Activated effector memory CD4-positive, alpha-beta T cell treated with Interleukin-2 at 50 U/mL for 16 hours (primary cell): ENCODE measurements around the gene SDC4.

Experiments used
- DNase-seq: peaks from one replicate; pipeline ENCODE4 v3.0.0-alpha.2; 2020

Gene SDC4

DNA sequence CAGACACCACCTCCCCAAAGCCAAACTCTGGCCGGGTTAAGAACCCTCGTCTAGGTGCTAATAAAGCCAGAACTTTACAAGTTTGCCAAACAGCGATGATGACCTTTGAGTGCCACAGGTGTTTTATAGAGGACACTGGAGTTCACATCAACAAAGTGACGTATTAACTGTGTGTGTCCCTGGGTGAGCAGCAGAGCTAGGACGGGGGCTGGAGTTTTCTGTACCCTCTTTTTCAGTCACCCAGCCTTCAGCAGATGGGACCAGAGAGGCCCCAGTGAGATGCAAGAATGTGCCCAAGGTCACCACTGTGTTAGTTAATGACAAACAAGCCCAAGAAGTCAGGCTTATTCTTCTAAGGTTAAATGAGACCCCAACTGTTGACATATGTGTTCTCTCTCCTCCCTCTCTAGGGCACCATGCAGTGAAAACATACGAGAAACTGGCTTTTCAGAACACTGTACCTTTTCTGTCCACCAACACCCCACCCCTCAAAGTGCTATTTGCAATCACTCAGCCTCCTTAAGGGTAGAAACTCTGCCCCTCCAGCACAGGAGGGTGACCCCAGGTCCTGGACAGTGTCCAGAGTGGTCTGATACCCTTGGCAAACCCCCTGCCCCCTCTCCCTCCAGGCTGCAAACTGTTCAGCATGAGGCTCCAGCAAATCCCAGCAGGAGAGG lies 5.2 kb downstream of the SDC4 start:
- no peak for DNase-seq

DNA sequence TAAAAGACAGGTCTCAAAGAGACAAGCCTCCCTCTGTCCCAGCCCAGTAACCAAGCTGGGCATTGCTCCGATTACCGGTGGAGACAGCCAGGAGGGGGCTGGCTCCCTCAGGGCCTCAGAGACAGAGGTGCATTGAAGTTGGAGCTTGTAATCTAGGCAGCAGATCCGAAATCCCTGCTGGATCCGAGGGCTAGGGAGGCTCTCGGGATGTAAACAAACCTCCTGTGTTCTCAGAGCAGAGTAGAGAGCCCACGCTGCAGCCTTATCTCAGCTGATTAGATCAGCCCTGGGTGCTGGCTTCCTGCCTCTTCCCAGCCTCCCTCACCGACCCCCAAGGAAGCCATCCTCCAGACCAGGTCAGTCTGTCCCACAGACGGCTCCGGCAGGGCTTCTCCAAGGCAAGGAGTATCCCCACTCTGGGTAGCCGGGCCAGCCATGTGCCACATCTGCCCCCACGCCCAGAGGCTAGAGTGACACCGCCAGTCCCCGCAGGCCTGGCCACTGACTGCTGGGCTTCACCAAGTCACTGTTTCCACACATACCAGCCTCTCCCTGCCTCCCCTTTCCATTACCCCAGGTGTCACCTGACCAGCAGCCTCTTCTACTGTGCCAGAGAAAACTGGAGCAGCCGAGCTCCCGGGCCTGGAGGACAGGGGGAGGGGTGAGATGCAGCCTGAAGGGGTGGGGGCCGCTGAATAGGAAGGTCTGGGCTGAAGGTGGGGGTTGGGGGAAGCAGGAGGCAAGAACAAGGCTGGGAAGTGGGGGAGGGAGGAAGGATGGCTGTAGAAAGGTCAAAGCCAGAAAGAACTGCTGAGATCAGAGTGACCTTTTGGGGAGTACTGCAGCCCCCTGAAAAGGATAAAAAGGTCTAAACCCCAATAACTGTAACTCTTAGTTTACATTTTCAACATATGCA lies 6.0 kb downstream of the SDC4 start:
- DNase-seq: no peak

DNA sequence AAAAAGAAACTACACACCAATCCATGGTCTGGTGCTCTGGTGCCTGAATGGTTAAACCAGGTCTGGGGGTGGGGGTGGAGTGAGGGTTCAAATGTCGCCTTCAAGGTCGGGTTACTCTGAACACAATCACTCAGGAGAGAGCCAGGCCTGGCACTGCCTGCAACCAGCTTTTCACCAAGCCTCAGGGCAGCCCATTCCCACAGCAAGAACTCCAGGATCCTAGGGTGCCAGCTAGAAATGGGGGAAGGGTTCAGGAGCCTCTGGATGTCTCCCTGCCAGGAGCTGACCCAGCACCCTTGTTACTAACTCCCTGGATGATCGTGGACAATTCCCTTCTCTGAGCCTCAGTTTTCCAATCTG lies 6.7 kb downstream of the SDC4 start:
- DNase-seq: no peak

DNA sequence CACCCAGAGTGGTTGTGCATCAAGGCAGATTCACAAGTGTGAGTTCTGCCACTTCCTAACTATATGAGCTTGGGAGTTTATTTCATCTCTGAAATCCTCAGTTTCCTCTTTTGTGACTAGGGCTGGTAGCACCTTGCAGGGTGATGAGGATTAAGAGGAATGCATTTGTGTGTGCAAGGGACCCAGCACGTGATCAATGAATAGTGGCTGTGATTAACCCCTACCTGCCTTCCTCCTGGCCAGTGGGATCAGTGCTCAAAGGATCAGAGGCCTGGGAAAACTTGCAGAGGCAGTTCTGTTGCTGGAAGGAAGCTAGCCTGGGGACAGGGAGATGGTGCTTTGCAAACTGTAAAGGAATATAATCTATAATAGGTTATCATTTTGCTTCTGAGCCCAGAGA lies 7.3 kb downstream of the SDC4 start:
- no peak for DNase-seq

DNA sequence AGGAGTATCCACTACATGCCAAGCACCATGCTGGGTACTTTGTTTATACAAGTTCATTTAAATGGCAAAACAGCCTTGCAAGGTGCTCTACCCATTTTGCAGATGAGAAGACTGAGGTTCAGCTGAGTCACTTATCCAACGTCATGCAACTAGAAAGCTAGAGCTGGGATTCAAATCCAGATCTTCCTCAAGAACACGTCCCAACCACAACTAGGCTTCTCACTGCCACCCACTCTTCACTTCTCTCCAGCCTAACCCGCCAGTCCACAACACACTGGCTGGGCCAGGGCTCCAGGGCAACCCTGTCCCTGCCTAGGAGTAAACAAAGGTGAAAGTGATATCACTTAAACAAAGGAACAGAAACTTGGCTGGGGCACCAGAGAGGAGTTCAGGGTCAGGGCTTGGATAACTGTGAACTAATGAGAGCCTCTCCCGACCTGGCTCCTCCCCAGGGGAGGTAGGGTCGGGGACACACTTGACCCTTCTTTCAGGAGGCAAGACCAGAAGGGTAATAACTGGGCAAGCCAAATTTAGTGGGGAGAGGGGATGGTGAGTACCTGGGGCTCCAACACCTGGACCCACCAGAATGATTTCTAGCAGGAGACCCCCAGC lies 7.9 kb downstream of the SDC4 start:
- DNase-seq: no peak

DNA sequence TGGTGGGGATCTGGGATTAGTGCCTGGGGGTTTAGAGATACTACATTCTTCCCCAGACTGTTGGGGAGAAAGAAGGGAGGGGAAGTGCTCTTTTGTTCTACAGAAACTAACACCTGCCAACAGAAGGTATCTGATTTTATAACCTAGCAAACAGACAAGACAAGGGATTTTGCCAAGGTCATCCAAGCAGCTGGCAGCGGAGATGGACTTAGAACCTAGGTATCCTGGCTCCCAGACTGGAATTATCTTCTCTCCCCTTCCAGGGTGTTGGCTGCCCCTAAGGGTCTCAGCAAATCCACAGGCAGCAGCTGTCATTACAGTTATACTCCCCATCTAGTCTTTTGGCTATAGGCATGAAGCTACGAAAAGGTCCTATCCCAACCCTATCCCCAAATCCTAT lies 8.4 kb downstream of the SDC4 start:
- DNase-seq: no peak

DNA sequence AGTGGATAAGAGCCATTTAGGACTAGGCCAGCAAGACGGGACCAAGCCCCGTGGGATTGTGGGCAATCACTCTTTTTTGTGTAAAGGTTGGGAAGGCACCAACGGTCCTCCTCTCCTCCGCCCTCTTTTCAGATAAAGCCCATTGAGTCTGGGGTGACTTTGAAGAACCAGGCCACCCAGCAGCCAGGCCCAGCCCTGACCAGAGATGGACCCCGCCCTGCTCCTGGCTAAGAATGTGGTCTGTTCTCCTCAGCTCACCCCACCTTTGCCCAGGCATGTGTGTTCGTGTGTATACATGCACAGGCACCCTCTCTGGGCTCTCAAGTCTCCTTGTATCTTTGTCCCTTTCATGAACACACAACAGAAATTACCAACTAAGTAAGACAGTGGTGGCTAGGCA lies 9.1 kb downstream of the SDC4 start:
- DNase-seq: no peak

DNA sequence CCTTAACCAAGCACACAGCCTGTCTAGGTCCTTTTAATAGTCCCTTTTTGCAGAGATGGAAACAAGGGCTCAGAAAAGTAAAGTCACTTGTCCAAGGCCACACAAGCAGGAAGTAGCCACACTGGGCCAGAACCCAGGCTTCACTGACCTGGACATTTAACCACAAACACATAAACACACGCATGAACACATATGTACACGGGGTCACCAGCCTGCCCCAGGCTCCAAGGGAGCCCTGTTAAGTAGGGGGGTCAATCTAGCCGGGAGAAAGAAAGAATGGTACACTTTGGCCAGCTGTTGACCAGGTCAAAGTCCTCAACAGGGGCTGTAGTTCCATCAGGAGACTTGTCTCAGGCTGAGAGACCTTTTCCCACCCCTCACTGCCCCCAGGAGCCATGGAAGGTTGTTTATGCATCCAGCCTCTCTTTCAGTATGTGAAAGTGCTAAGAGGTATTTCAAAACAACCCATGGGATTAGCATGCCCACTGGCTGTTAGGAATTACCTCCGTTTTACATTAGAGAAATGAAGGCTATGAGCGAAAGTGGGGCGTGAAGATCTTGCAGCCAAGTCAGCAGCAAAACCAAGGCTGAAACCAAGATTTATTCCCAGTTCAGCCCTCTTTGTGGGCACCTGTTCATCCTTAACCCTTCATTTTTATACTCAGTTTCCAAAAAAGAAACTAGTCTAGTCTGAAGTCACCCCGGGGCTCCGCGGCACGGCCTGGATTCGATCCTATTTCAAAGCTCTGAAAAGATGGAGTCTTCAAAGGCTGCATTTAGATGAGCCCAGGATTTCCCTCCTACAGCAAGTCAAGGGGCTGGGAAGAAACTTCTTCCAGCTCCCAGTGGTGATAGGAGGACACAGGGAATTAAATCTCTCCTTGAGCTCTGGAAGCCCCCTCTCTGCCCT lies 9.8 kb downstream of the SDC4 start:
- no peak for DNase-seq

DNA sequence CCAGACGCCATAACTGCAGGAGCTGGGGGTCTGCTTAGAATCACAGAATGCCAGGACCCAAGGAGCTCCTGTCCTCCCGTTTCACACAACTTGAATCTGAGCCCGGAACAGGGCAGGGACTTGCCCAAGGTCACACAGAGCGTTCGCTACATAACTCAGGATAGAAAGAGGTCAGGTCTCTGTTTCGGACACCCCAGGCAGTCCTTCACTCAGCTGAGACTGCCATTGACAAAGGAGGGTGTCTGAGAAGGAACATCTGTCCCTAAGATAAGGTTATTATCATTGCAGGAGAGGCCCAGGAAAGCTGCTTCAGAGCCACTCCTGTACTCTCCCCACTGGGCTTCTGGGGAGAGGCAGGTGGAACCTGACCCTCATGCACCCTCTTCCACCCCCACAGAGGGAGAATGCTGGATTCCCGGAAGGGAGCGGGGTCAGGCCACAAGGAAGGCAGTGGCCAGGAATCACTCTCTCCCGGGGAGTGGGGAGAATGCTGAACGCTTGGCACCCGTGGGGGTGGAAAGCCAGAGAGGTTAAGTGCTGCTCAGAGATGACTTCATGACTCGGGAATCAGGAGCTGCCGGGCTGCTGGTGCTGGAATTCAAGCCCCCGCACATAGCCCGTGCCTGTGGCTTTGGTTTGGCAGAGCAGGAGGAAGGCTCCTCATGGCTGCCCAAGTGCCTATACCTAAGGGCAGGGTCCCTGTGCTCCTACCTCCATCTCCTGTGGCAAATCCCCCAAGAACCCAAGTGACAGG lies 10.7 kb downstream of the SDC4 start:
- DNase-seq: no peak

DNA sequence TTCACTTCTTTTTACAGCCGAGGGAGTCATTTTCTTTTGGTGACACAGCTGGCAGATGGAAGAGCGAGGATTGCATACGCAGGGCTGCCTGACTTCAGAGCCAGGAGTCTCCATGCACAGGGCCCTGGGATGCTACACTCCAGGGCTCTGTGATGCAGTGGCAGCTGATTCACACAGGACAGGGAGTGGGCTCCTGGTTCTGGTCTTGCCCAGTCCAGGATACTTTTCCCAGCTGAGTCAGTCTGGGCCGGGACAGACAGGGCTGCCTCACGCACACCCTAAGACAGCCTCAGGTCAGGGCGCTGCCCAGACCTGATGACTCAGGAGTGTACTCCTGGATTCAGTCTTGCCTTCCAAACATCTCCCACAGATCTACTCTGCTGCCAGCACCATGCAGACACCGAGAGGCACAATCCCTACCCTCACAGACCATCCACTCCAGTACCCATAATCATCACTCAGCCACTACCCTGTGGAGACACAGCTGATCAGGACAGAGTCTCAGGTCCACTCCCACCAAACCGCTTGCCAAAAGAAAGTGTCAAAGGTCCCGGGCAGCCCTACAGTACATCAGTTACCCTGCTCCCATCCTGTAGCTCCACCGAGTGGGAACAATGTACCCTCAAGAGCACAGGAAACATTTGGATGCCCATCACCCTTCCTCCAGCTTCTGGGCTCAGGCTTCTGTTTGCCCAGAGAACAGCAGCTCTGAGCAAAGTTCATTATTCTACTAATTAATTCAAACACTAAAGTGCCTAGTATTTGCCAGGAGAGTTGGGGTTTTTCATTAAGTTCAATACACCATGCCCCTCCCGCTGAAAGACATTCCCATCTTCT lies 11.5 kb downstream of the SDC4 start:
- DNase-seq: no peak

DNA sequence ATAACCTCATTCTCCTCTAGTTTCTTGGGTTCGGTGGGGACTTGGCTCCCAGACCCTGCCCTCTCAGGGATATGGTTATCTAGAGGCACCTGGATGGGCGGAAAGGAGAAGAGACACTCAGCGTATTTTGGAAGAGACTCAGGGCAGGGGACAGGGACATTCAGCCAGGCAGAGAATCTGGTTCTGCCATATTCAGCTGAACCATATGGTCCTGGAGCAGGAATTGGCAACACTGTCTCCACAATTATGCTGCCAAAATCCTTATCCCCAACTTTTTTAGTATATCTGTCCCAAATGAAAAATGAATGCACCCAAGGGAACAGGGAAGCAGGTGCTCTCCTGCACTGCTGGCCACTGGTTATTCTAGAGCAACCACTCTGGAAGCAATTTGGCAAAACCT lies 17.7 kb downstream of the SDC4 start:
- no peak for DNase-seq

DNA sequence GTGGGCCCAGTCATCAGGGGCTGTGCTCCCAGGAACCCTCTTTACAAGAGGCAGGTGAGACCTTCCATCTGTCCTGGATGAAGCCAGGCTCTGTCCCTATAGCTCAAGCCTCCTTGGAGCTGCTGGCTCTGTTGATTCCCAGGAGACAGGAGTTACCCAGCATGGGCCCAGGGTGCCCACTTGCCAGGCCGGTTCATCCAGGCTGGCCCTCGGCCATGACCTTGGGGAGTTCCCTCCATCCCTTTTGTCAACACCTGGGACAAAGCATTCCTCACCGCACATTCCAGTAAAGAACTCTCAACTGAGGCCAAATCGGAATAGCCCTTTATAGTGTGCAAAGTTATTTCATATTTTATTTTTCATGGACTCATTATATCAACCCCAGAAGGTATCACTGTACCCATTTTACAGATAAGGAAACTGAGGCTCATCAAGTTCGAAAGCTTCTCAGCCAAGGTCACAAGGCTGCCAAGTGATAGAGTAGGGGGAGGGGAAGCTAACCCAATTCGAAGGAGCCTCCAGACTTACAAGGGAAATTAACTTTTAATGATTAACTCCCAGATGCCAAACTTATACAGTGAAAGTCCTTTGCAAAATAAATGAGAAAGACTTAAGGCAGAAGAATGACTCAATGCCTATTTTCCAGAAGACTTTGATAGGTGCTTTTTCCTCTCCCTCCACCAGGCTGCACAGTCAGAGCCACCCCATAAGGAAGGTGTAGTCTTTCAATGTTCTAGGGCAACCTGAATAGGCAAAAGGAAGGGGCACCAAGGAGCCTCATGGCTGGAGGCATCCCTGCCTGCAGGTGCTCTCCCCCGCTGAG lies 18.5 kb downstream of the SDC4 start:
- DNase-seq: no peak

DNA sequence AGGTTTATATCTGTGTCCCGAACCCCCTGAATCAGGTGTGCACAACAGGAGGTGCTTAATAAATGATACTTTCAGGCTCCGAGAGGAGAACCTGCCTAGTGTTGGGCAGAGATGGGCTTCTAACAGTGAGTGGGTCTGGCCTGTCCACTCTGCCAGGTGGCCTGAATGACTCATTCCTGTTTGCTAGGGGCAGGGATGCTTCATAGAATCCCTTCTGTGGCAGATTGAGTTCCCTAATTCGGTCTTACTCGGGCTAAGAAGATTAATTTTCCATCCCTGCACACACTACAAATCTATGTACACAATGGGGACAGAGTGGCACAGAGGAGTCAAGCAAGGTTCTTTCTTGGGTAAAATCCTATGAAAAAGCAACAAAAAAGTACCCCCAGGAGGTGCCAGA lies 19.8 kb downstream of the SDC4 start:
- DNase-seq: no peak

DNA sequence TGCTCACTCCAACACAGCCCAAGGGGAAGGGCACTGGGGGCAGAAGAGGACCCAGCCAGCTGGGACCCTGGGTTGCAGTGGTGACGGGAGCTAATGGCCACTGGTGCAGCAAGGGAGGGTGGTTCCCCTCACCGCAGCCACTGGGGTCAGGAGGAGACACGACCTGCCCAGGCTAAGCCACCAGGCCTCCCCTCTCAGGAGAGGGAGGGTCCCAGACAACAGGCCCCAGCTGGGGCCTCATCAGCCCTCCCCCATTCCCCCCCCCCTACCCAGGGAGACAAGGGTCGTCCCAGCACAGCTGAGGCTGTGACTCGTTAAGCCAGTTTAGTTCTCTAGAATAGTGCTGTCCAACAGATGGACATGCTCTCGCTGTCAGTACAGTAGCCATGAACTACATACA lies 22.9 kb downstream of the SDC4 start:
- DNase-seq: no peak

DNA sequence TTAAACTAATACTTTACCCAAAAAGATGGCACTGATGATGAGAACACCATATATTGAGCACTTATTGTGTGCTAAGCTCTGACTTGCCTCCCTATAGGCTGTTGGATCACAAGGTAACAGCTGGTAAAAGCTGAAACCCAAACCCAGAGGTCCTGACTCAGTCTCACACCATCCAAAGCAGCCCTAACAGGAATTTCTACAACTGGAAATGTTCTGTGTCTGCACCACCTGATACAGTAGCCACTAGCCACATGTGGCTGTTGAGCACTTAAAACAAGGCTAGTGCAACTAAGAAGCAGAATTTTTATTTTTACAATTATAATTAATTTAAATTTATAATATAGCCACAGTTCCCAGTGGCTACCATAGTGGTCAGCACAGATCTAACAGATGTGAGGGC lies 24.5 kb downstream of the SDC4 start:
- DNase-seq: no peak

DNA sequence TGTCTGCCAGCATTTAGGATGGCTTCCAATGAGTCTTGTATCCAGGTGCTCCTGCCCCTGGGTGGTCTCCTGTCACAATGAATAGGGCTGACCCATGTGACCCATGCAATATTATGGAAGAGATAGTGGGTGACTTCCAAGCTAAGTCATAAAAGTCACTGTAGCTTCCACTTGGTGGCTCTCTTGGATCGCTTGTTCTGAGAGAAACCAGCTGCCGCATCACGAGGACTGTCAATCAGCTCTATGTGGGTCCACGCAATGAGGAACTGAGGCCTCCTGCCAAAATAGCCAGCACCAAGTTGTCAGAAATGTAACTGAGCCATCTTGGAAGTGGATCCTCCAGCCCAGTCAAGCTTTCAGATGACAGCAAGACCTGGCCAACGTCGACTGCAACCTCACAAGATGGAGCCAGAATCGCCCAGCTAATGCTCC lies 25.3 kb downstream of the SDC4 start:
- DNase-seq: no peak

DNA sequence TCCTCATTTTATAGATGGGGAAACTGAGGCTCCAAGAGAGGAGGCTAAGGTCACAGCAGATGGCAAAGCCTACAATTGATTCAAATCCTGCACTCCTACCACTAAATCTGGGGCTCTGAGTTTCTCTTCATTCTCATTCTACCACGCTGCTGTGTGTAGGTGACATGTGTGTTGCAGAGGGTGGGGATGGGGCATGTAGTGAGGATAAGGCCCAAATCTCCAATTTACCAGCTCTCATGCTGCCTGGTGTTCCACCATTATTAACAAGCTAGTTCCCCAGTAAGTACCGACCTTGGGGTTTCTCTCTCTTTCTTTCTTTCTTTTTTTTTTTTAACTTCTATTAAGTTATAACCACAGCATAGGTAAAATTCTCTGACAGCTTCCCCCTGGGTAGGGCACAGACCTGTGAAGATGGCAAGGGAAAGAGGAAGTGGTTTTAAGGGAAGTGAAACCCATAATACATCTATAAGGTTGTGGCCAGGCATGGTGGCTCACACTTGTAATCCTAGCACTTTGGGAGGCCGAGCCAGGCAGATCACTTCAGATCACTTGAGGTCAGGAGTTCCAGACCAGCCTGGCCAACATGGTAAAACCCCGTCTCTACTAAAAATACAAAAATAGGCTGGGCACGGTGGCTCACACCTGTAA lies 27.2 kb downstream of the SDC4 start:
- DNase-seq: no peak

DNA sequence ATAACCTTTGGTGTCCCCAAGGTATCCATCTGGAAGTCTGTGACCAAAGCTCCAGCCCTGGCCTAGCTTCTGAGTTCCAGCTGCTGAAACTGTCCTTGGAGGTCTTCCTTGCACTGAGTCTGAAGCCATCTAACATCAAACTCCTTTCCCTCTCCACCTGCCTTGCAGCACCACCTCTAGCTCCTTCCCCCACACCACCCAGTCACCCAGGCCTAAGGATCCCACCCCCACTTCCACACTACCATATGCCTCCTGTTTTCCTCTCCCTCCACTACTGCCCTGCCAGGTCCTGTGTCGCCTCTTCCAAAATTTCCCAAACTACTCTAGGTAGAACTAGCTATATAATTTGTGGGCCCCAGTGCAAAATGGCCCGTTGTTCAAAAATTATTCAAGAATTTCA lies 29.3 kb downstream of the SDC4 start:
- no peak for DNase-seq

DNA sequence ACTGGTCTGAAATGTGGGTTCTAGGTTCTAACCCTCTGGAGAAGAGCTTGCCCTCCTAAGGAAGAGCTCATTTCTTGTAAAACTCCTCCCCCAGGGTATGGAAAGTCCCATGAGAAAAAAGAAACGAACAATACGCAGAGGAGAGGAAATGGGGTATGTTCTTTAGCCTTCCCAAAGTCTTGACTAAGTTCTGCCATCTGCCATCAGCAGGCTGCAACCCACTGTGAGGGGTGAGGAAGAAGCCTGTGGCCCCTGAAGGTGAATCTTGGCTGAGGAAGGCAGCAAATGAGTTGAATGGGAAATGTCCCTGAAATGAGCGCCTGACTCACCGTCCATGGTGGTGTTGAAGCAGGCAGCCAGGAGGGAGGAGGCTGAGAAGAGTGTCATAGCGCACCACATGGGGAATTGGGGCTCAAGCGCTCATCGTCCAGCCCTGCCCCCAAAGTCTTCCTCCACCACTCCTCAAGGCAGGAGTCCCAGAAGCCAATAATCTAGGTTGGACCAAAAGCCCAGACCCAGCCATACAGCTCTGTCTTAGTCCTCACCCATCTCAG lies 29.8 kb downstream of the SDC4 start:
- DNase-seq: no peak

DNA sequence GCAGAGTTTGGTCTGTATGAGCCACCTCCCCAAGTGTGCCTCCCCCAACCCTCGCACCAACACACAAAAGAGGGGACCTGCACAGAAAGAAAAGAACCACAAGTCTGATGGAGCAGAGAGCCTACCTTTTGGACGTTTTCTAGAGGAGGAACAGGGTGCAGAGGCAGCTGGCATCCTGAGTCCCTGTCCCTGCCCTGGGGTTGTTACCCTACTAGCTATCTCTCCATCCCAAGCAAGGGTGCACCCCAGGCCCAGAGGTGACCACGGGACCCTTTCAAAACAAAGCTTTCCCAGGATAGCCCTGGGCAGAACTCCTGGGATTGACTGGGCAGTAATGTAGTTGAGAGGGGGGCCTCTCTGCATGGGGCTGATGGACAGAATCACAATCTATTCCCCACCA lies 30.4 kb downstream of the SDC4 start:
- no peak for DNase-seq
